Activated T-helper 1 cell treated with anti-CD3 and anti-CD28 coated beads, Interleukin-12 subunit alpha, Interleukin-12 subunit beta, Interleukin-2, Interleukin-4 antibody, amounts not matched to agents 30 ng/mL and 10 ng/mL and 1 ng/mL, durations not matched to agents 14 hours and 24 hours and 36 hours (primary cell): Measurements from ENCODE around the gene PSPH. TPM values are rescaled to one million over a fixed set of nuclear protein-coding genes. Genes with fewer than 3 reads are reported as not detected.
"Not testable (repeated sequence)": the region's sequence is repeated elsewhere in the genome, so short reads cannot be mapped to it uniquely, and the experiment has no call there.

Experiments
- DNase-seq: peaks from one replicate; pipeline ENCODE4 v3.0.0; 2021; ENCODE audit warnings: low spot score
- H3K27ac Mint-ChIP-seq: one replicate; pipeline ENCODE4 v1.8.0; 2021; ENCODE audit warnings: mild to moderate bottlenecking, mixed read lengths
- H3K27me3 Mint-ChIP-seq: one replicate; pipeline ENCODE4 v1.8.0; 2022; ENCODE audit warnings: mild to moderate bottlenecking, moderate library complexity, mixed read lengths; ENCODE audit not compliant: insufficient read depth
- H3K36me3 Mint-ChIP-seq: one replicate; pipeline ENCODE4 v1.8.0; 2021; ENCODE audit warnings: low read depth, mixed read lengths
- H3K4me1 Mint-ChIP-seq: one replicate; pipeline ENCODE4 v1.8.0; 2021; ENCODE audit warnings: low read depth, mixed read lengths
- H3K4me3 Mint-ChIP-seq: one replicate; pipeline ENCODE4 v1.8.0; 2021; ENCODE audit warnings: mild to moderate bottlenecking, moderate library complexity, mixed read lengths
- H3K9me3 Mint-ChIP-seq: one replicate; pipeline ENCODE4 v1.8.0; 2021; ENCODE audit warnings: mixed read lengths
- intact Hi-C: fragments of 100-400 bp; cut with micrococcal nuclease; formaldehyde crosslinking; loops from one replicate; pipeline ENCODE4 v1.15.1; 2024
- total RNA-seq: library from RNA; stranded (reverse); gene quantifications from 2 replicates; pipeline ENCODE4 v1.2.3, GENCODE V29; 2022

PSPH gene
- total RNA-seq, 1 donor from 2014 or later = 17.3 TPM

DNA sequence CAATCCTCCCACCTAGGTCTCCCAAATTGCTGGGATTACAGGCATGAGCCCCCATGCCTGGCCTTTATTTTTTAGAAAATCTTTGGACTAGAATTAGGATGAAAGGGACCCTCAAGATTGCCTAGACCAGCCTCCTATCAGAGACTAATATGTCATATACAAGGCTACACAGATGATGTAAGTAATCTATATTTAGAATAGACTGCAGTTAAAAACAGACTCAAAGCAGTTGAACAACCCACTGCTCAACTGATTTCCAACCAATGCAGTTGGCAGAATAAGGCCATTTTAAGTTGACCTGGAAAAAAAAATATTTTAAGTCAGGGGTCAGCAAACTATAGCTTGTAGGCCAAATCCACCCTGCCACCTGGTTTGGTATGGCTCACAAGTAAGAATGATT lies 27.7 kb downstream of the PSPH start:
- intact Hi-C loops = no loop called here
- H3K4me1 Mint-ChIP-seq = no peaks in the 10 kb centered on the region
- no peaks in the 10 kb centered on the region for H3K27me3 Mint-ChIP-seq
- H3K27ac Mint-ChIP-seq = no peak overlapping the region
- H3K36me3 Mint-ChIP-seq = peaks cover 6% of the 10 kb centered on the region
- no peak for DNase-seq
- H3K4me3 Mint-ChIP-seq = no peak overlapping the region
- H3K9me3 Mint-ChIP-seq = no peaks in the 10 kb centered on the region

DNA sequence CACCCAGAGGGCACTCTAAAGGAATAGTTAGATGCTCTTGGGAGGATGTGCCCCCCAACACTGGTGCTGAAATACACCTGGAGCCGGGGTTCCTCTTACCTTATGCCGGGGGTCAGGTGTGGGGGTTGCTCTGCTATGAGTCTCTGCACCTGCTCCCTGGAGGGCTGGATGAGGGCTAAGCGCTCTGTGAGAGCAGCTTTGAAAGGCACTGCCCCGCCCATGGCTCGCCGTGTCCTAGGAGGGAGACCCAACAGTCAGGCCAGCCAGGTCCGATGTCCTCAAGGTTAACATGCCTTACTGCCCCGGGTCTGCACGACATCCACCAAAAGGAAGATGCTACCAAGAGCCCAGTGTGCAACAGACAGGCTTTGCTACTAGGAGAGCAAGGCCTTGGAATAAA lies 31.7 kb downstream of the PSPH start:
- Mint-ChIP-seq H3K9me3 (no peaks in the 10 kb centered on the region), H3K27me3 (no peaks in the 10 kb centered on the region), H3K36me3 (peaks cover 6% of the 10 kb centered on the region), H3K27ac (no peak overlapping the region), H3K4me3 (no peak overlapping the region), H3K4me1 (no peaks in the 10 kb centered on the region)
- intact Hi-C loops = no loop called here
- no peak for DNase-seq

DNA sequence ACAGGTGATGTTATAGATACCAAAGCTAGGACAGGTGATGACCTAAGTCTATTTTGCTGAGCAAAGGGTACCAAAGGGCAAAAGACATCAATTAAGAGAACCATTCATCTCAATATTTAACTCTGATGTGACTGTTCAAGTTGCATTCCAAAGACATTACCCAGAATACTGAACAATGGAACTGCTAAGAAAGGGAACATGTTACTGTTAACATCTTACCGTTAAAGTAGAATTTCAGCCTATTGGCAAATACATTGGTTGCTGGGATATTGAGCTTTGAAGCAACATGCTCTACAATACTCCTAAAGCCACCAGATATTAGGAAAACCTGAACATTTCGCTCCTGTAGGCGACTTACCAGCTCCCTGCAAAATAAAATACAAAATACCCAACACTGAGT lies 34.2 kb downstream of the PSPH start:
- H3K4me3 Mint-ChIP-seq, H3K4me1 Mint-ChIP-seq, H3K27me3 Mint-ChIP-seq, intact Hi-C loops, H3K9me3 Mint-ChIP-seq, DNase-seq, H3K27ac Mint-ChIP-seq: not testable (repeated sequence)
- H3K36me3 Mint-ChIP-seq = peaks cover 11% of the 10 kb centered on the region

DNA sequence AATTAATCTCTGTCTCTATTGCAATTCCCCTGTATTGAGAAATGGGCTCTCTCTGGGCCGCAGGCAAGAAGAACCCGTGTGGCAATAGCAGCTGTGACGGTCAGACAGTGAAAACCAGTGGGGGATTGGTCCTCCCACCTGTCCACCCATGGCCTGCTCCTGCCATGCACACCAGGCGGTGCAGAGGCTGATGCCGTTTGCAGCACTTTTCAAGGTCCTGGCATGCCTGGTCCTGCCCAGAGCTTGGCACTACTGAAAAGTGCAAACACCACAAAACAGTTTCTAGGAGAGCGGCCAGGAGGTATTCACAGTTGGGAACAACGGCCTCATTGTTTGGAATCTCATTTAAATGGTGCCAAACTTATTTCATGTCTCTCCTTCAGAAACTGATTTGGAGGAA lies 41.5 kb downstream of the PSPH start:
- H3K27me3 Mint-ChIP-seq = no peaks in the 10 kb centered on the region
- no peak for DNase-seq
- no peaks in the 10 kb centered on the region for H3K4me1 Mint-ChIP-seq
- intact Hi-C loops = no loop called here
- H3K9me3 Mint-ChIP-seq = no peaks in the 10 kb centered on the region
- no peak overlapping the region for H3K4me3 Mint-ChIP-seq
- H3K27ac Mint-ChIP-seq = no peak overlapping the region
- H3K36me3 Mint-ChIP-seq = peaks cover 5% of the 10 kb centered on the region

DNA sequence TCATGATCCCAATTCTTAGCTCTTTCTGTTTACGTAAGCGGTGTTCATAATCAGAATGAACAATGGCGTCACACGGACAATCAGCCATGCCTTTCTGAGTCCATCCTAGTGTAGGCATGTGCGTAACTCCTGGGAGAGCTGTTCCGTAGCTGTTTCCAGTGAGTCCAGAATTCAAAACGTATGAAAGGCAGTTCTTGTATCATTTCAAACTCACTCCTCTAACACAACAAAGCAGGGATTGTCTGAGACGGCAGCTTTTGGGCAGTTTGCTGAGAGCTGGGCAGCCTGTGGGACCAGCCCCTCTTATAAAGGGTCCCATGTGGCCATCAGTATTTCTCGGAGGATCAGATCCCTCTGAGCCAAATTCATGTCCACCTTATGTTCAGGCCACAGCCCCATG lies 43.4 kb downstream of the PSPH start:
- intact Hi-C loops = no loop called here
- Mint-ChIP-seq H3K36me3 (no peaks in the 10 kb centered on the region), H3K27ac (no peak overlapping the region), H3K4me1 (no peaks in the 10 kb centered on the region), H3K9me3 (no peaks in the 10 kb centered on the region), H3K4me3 (no peak overlapping the region), H3K27me3 (no peaks in the 10 kb centered on the region)
- DNase-seq = no peak

DNA sequence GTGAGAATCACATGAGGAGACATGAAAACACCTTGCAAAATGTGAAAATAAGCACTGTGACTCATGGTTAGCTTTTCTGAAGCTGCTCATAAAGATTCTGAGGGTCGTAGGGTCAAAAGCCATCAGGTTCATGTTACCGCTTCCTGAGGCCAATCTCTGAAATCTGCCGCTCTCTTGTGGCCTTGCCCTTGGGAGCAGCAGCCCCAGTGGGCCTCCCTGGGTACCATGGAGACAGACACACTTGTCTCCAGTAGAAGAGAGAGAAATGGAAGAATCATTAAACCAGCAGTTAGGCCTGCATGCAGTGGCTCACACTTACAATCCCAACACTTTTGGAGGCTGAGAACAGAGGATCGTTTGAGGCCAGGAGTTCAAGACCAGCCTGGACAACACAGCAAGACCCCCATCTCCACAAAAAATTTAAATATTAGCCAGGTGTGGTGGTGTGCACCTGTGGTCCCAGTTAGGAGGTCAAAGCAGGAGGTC lies 44.0 kb downstream of the PSPH start:
- no peaks in the 10 kb centered on the region for H3K4me1 Mint-ChIP-seq
- no peak for DNase-seq
- H3K27ac Mint-ChIP-seq = no peak overlapping the region
- H3K9me3 Mint-ChIP-seq = no peaks in the 10 kb centered on the region
- H3K27me3 Mint-ChIP-seq = no peaks in the 10 kb centered on the region
- intact Hi-C loops = no loop called here
- H3K4me3 Mint-ChIP-seq = no peak overlapping the region
- no peaks in the 10 kb centered on the region for H3K36me3 Mint-ChIP-seq

DNA sequence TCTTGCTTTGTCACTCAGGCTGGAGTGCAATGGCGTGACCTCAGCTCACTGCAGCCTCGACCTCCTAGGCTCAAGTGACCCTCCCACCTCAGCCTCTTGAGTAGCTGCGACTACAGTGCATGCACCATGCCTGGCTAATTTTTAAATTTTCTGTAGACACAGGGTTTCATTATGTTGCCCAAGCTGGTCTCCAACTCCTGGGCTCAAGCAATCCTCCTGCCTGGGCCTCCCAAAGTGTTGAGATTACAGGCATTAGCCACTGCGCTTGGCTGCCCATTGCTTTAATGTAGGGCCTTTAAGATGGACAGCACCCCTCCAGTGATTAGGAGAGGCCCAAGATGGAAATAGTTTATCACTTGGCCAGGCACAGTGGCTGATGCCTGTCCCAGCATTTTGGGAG lies 47.5 kb downstream of the PSPH start:
- no peaks in the 10 kb centered on the region for H3K9me3 Mint-ChIP-seq
- no peak overlapping the region for H3K27ac Mint-ChIP-seq
- H3K27me3 Mint-ChIP-seq = no peaks in the 10 kb centered on the region
- intact Hi-C loops = loop anchor here (1.0 to 2.0 kb wide), 2 partner anchors 61 to 362 kb away; partner anchors contain the start of gene SUMF2
- H3K4me1 Mint-ChIP-seq = peaks cover 15% of the 10 kb centered on the region
- peaks cover 9% of the 10 kb centered on the region for H3K36me3 Mint-ChIP-seq
- no peak overlapping the region for H3K4me3 Mint-ChIP-seq
- DNase-seq = no peak

DNA sequence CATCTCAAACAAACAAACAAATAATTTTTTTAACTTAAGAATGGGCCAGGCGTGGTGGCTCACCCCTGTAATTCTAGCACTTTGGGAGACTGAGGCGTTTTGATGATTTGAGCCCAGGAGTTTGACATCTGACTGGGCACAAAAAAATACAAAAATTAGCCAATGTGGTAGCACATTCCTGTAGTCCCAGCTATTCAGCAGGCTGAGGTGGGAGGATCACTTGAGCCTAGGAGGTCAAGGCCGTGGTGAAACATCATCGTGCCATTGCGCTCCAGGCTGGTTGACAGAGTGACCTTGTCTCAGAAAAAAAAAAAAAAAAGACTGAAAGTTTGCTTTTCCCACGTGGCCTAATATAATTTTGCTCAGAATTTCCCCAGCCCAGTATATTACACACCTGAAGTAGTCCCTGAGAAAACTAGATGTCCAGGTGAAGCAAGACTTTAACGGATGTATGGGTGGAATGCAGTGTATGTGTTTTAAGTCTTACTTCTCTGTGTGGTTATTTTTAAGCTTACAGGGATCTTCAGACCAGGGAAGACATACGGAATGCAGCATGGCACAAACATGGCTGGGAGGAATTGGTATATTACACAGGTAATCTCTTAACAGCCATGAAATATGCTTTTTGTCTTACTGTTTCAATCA lies 54.3 kb downstream of the PSPH start:
- H3K4me1 Mint-ChIP-seq = peaks cover 16% of the 10 kb centered on the region
- H3K27me3 Mint-ChIP-seq = no peaks in the 10 kb centered on the region
- H3K9me3 Mint-ChIP-seq = no peaks in the 10 kb centered on the region
- H3K4me3 Mint-ChIP-seq = no peak overlapping the region
- intact Hi-C loops = no loop called here
- DNase-seq = no peak
- no peak overlapping the region for H3K27ac Mint-ChIP-seq
- peaks cover 24% of the 10 kb centered on the region for H3K36me3 Mint-ChIP-seq

DNA sequence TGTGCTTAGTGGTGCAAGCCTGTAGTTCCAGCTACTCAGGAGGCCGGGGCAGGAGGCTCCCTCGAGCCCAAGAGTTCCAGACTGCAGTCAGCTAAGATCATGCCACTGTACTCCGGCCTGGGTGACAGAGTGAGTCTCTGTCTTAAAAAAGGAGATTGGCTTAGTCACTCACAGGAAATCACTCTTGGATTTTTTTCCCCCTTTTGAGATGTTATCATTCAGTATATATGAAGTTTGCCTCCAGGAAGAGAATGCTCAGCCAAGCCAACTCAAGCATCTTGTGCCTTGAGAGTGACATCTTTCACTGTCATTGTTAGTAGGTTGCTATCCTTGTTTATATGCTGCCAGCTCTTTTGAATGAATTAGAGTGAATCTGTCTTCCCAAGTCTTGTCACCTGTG lies 58.9 kb downstream of the PSPH start:
- no peaks in the 10 kb centered on the region for H3K27me3 Mint-ChIP-seq
- DNase-seq = no peak
- no peak overlapping the region for H3K4me3 Mint-ChIP-seq
- H3K4me1 Mint-ChIP-seq = no peaks in the 10 kb centered on the region
- no peaks in the 10 kb centered on the region for H3K9me3 Mint-ChIP-seq
- peaks cover 20% of the 10 kb centered on the region for H3K36me3 Mint-ChIP-seq
- intact Hi-C loops = no loop called here
- H3K27ac Mint-ChIP-seq = no peak overlapping the region

DNA sequence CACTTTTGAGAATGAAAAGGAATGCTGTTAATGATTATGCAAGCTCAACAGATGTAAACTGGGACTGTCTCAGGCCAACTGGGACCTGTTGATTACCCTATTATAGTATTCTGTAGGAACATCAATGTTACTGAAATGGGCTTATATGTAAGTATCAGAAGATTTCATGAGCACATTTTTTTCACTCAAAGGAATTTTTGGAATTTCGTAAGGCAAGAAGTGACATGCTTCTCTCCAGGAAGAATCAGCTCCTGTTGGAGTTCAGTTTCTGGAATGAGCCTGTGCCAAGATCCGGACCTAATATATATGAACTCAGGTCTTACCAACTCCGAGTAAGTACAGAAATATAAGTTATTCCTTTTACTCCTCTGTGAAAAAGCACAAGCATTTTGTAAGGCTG lies 67.7 kb downstream of the PSPH start:
- no peaks in the 10 kb centered on the region for H3K4me1 Mint-ChIP-seq
- H3K27ac Mint-ChIP-seq = no peak overlapping the region
- intact Hi-C loops = no loop called here
- H3K9me3 Mint-ChIP-seq = no peaks in the 10 kb centered on the region
- H3K36me3 Mint-ChIP-seq = peaks cover 33% of the 10 kb centered on the region
- H3K4me3 Mint-ChIP-seq = no peak overlapping the region
- no peaks in the 10 kb centered on the region for H3K27me3 Mint-ChIP-seq
- no peak for DNase-seq

DNA sequence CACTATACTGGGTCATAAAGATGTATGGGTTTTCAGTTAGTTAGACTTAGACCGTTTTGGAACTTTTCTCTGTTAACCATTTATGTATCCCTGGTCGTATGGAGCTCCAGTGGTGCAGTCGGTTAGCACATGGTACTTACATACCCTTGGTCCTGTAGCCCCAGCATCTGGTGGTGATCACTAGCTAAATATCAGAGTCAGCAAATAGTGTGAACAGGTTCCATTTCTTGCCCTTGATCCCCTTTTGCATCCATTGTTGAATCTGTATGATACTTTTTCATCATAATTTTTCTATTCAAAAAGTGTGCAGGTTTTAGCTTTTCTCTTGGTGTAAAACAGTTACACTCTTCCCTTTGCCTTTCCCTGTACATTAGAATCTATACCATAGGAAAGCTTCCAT lies 71.0 kb downstream of the PSPH start:
- Mint-ChIP-seq H3K27ac (no peak overlapping the region), H3K27me3 (no peaks in the 10 kb centered on the region), H3K9me3 (no peaks in the 10 kb centered on the region), H3K36me3 (peaks cover 28% of the 10 kb centered on the region), H3K4me3 (no peak overlapping the region), H3K4me1 (no peaks in the 10 kb centered on the region)
- DNase-seq = no peak
- intact Hi-C loops = no loop called here

DNA sequence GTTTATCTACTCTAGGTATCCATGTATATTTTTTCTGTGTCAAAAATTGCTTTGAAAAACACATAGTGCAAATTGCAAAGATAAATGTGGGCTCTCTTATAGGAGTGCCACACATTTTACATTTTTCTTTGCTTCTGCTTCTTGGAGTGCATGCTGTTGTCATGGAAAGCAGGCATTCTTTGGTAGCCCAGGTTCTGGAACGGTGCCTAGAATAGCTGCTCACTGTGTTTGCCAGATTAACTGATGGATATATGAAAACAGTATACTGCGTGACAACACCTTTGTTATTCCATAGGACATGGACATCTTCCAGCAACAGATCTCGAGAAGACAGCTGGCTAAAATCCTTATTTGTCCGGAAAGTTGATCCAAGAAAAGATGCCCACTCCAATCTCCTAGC lies 73.4 kb downstream of the PSPH start:
- Mint-ChIP-seq H3K4me3 (no peak overlapping the region), H3K9me3 (no peaks in the 10 kb centered on the region), H3K27me3 (no peaks in the 10 kb centered on the region), H3K27ac (no peak overlapping the region), H3K36me3 (peaks cover 21% of the 10 kb centered on the region), H3K4me1 (no peaks in the 10 kb centered on the region)
- DNase-seq = no peak
- intact Hi-C loops = no loop called here

DNA sequence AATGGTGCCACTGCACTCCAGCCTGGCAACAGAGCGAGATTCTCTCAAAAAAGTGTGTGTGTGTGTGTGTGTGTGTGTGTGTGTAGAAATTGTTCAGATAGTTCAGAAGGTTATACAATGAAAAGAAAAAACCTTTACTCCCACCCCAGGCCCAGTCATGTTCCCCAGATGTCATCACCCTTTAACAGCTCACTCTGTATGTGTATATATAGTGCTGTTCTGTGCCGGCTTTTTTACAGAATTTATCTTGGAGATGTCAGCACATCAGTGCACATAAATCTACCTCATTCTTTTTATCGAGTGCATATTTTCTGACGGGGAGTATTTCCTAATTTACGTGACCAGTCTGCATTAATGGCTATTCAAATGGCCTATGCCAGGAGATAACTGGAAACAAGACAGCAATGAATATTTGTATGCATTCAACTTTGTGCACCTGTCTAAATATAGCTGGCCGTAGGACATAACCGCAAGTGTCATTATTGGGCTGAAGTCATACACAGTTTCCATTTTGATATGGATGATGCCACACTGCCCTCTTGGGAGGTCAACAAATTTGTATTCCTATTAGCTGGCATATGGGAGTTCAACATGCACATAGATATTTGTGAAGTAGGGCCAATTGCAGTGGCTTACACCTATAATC lies 75.1 kb downstream of the PSPH start:
- DNase-seq = no peak
- Mint-ChIP-seq H3K27me3 (no peaks in the 10 kb centered on the region), H3K36me3 (peaks cover 19% of the 10 kb centered on the region), H3K27ac (no peak overlapping the region), H3K9me3 (no peaks in the 10 kb centered on the region), H3K4me3 (no peak overlapping the region), H3K4me1 (no peaks in the 10 kb centered on the region)
- intact Hi-C loops = no loop called here
